SU-DHL-6 (cell line): ENCODE measurements around the gene ABCC8.

Experiments used
- CTCF ChIP-seq: fragments of 200-600 bp; sonication (generic); IDR thresholded peaks from one replicate; pipeline ENCODE4 v1.5.1; 2017; ENCODE audit warnings: antibody characterized with exemption, mild to moderate bottlenecking, low read length, moderate library complexity; ENCODE audit not compliant: insufficient read depth, poor library complexity, severe bottlenecking
- EZH2phosphoT487 ChIP-seq: fragments of 200-600 bp; sonication (generic), shearing (Covaris generic); conservative IDR thresholded peaks from 2 replicates; pipeline ENCODE4 v1.6.1; 2018; ENCODE audit warnings: mild to moderate bottlenecking, antibody characterized with exemption, low read length, moderate library complexity, mixed read lengths

- TF ChIP-seq CTCF (no peak), EZH2phosphoT487 (no peak)
These were observed 61.7 kb downstream of the ABCC8 start for GRCh38 chr11:17414992-17415391.
